Measurements from ENCODE around the gene CNGA3.
A peak's percentile ranks its signal among the peaks of the same experiment; 100 is the strongest.

CNGA3 gene

GRCh38 chr2:98378196-98378595, 31.9 kb downstream of the CNGA3 start:
- no peak for DNase-seq (ENCODE audit: low read depth)

GRCh38 chr2:98378901-98379300, 32.6 kb downstream of the CNGA3 start:
- DNase-seq (ENCODE audit: low read depth), result peak; percentile 31

GRCh38 chr2:98379311-98380202, 33.3 kb downstream of the CNGA3 start:
- no peak for DNase-seq (ENCODE audit: low read depth)

- DNase-seq (ENCODE audit: low read depth), result no peak
Measured at GRCh38 chr2:98380203-98380535, 33.9 kb downstream of the CNGA3 start.

DNA sequence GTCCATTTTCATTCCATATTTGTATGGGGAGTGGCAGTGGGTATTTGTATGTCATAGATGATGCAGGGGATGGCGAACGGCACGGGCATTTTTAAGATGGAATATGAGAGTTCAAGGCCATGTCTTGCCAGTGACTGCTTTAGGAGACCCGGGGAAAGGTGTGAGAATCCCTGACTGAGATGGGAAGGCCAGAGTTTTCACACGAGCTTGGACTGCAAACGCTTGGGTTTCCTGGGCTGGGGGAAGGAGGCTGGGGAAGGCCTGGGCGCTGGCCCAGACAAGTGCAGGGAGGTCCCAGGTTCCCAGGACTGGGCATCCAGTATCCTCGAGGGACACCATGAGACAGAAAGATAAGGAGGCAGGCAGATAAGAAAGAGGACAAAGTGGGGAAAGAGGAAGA, 35.2 kb downstream of the CNGA3 start:
- no peak for DNase-seq (ENCODE audit: low read depth)

GRCh38 chr2:98382086-98382485, 35.8 kb downstream of the CNGA3 start:
- no peak for DNase-seq (ENCODE audit: low read depth)

DNA sequence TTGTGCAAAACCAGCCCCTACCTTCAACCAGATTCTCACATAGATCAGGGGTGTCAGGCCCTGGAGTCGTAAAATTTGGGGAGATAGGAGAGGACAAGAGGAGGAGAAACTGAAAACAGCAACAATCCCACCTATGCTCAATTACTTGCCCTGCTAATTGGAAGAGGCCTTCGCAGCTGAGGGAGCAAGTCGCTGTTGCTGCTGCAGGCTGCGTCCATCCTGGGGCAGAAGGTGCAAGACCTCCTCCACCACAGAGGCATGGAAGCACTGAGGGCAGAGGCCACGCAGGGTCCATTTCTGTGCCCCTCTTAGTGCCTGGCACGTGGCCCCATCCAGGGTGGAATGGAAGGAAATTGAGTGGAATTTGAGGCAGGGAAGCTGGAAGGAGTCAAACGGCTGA, 36.5 kb downstream of the CNGA3 start:
- no peak for DNase-seq (ENCODE audit: low read depth)

DNA sequence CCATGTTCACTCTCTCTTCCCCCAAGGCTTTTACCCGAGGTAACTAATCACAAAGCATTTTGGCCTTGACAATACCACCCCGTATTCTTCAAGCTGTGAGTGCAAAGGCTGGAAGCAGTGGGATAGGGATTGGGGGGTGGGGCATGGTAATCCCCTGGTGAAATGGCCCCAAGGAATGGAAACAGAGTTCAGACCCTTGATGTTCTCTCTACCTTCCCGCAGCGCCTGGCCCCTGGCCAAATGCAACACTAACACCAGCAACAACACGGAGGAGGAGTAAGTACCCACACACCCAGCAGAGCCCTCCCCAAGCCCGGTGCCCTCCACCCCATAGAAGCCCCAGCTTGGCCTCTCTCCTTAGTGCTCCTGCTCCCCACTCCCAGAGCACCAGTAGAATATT, 36.9 kb downstream of the CNGA3 start:
- no peak for DNase-seq (ENCODE audit: low read depth)

- peak; percentile 61 for DNase-seq (ENCODE audit: low read depth)
Measured at GRCh38 chr2:98385050-98385699, 38.9 kb downstream of the CNGA3 start.

DNA sequence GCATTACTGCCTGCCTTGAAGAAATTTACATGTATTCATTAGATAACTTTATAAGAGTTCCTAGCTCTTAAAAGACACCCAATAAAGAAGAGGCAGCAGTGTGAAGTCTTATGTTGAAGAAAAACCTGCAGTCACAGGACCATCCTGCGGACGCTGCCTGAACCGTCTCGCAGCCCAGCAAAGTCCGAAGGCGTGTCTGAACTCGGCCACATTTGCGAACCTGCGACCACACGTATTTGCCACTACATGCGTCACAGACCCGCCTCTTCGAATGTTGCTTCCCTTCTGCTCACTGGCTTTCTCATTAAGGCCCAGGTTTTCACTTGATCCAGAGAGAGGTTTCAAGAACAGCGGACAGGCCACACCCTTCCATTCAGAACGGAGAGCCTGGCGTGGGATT, 41.2 kb downstream of the CNGA3 start:
- no peak for DNase-seq (ENCODE audit: low read depth)

- no peak for DNase-seq (ENCODE audit: low read depth)
Measured at GRCh38 chr2:98388081-98388480, 41.8 kb downstream of the CNGA3 start.

DNA sequence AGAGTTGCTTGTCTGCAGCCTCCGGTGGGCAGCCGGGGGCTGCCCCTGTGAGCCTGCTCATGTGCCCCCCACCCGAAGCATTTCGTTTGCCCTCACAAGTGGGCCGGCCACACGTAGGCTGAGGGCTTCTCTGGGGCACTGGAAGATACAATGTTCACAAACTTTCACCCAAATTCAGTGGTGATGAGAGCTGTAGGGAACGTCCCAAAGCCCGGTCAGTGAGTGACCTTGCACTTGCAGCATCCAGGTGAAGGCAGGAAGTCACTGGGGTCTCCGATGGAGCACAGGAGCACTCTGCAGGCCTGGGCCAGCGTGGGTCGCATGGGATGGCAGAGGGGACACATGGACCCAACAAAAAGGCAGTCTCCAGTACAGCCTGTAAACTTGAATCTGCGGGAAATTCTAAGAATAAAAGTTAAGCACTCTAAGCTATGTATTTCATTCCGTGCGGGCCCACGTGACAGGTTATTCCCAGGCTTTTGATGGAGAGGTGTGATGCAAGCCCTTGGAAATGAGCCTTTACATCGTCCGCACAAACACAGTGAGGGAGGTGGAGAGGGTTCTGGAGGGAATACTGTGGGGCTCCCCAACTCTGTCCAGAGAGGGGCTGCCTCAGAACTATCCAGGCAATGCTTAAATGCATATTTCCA, 42.5 kb downstream of the CNGA3 start:
- no peak for DNase-seq (ENCODE audit: low read depth)

- no peak for DNase-seq (ENCODE audit: low read depth)
Measured at GRCh38 chr2:98389251-98389605, 43.0 kb downstream of the CNGA3 start.

GRCh38 chr2:98390571-98391476, 44.6 kb downstream of the CNGA3 start:
- DNase-seq (ENCODE audit: low read depth), result no peak

DNA sequence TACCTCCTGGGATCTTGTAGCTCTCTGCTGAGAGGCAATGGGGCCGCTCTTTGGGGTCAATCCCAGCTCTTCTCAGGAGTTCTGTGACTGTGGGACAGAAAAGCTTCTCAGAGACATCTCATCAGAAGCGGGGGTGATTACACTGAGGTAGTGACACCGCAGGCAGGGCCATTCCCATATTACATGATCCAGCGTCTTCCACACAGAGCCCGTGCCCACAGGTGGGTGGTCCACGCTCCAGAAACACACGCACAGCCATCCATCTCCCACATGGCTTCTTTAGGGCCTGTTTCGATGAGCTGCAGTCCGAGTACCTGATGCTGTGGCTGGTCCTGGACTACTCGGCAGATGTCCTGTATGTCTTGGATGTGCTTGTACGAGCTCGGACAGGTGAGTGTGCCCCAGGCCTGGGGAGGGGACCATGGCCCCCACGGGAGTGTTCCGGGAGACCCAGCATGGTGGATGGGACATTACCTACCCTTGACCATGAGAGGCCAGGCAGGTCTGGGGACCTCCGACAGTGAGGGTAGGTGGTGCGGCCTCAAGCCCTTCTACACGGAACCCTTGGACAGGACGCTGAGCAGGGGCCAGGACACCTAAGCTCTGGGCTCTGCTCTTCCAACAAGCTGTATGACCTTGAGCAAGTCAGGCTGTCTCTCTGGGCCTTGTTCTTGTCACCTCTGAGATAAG, 45.5 kb downstream of the CNGA3 start:
- DNase-seq (ENCODE audit: low read depth), result no peak

- no peak for DNase-seq (ENCODE audit: low read depth)
Measured at GRCh38 chr2:98393354-98393753, 47.1 kb downstream of the CNGA3 start.

- DNase-seq (ENCODE audit: low read depth), result no peak
Measured at GRCh38 chr2:98394595-98395153, 48.4 kb downstream of the CNGA3 start.

DNA sequence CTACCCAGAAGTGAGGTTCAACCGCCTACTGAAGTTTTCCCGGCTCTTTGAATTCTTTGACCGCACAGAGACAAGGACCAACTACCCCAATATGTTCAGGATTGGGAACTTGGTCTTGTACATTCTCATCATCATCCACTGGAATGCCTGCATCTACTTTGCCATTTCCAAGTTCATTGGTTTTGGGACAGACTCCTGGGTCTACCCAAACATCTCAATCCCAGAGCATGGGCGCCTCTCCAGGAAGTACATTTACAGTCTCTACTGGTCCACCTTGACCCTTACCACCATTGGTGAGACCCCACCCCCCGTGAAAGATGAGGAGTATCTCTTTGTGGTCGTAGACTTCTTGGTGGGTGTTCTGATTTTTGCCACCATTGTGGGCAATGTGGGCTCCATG, 49.7 kb downstream of the CNGA3 start:
- DNase-seq (ENCODE audit: low read depth), result no peak

DNA sequence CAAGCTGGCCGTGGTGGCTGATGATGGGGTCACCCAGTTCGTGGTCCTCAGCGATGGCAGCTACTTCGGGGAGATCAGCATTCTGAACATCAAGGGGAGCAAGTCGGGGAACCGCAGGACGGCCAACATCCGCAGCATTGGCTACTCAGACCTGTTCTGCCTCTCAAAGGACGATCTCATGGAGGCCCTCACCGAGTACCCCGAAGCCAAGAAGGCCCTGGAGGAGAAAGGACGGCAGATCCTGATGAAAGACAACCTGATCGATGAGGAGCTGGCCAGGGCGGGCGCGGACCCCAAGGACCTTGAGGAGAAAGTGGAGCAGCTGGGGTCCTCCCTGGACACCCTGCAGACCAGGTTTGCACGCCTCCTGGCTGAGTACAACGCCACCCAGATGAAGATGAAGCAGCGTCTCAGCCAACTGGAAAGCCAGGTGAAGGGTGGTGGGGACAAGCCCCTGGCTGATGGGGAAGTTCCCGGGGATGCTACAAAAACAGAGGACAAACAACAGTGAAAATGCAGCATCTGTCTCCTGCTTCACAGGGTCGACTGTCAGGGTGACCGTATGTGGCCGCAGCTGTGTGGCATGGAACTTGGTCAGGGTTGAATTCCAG, 50.6 kb downstream of the CNGA3 start:
- no peak for DNase-seq (ENCODE audit: low read depth)

DNA sequence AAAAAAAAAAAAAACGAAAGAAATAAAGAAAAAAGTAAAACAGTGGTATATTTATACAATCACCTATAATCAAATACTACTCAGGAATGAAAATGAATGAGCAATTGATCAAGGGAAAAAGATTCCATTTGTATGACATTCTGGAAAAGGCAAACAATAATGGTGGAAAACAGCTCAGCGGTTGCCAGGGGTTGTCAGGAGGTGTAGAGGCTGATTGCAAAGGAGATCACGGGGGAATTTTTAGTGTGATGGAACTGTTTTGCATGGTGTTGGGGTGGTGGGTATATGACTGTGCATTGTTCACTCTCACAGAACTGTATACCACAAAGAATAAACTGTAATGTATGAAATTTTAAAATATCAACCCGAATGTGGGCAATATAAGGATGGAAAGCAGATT, 52.9 kb downstream of the CNGA3 start:
- no peak for DNase-seq (ENCODE audit: low read depth)

DNA sequence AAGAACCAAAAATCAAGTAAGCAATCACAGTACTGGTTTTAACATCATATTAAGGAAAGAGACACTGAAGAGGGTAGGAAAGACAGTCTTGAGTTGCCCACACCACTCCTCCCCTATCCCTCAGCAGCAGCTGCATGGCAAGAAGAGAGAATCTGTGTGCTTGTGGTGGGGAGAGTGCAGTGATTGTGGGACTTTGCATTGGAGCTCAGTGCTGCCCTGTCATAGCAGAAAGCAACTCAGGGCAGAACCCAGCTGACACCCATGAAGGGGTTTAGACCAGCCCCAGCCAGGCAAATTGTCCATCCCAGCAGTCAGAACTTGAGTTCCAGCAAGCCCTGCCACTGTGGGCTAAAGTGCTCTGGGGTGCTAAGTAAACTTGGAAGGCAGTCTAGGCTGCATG, 57.6 kb downstream of the CNGA3 start:
- DNase-seq (ENCODE audit: low read depth), result no peak

Data from fibroblast of gingiva (primary cell).